Endothelial cell of umbilical vein (primary cell): Measurements from ENCODE around the gene ETV6. TPM values are rescaled to one million over a fixed set of nuclear protein-coding genes. Genes with fewer than 3 reads are reported as not detected.

Experiments
- BruUV-seq: library from RNA; stranded (reverse); fragments of 400-500 nt; replicated peaks from 2 replicates; lab custom pipeline; 2021; lab: Mats Ljungman, UMichigan
- CTCF ChIA-PET: fragments of 300-600, 350-600 bp; sonication (Branson Sonifier 250); formaldehyde crosslinking; loops from one replicate; lab custom pipeline; 2021; ENCODE audit warnings: antibody characterized with exemption, inconsistent platforms; lab: Charles Lee
- POLR2A ChIA-PET: fragments of 300-600, 350-600 bp; sonication (Branson Sonifier 250); formaldehyde crosslinking; loops from one replicate; lab custom pipeline; 2021; ENCODE audit warnings: antibody characterized with exemption, inconsistent platforms; lab: Charles Lee
- DNase-seq: peaks from one replicate; pipeline ENCODE4 v3.0.0-alpha.2; 2011; ENCODE audit warnings: low read depth, low spot score
- FAIRE-seq: peaks from 2 replicates; lab custom pipeline; 2011; peaks lifted over from hg19 to GRCh38; lab: Jason Lieb, UNC
- H2AFZ ChIP-seq: 2 replicates; pipeline ENCODE4 v1.6.0; 2012; ENCODE audit warnings: low read depth, low read length, control low read depth, inconsistent platforms
- H3K27ac ChIP-seq: 2 replicates; pipeline ENCODE4 v1.5.1; 2011; ENCODE audit warnings: low read depth, mild to moderate bottlenecking, control low read depth, low read length, moderate library complexity; ENCODE audit not compliant: insufficient read depth
- H3K27me3 ChIP-seq, 2 experiments: 2 replicates each; pipeline versions ENCODE4 v1.6.0 to v1.6.1; 2011; ENCODE audit warnings: low read length in 2 of 2, mixed read lengths in 1 of 2; ENCODE audit not compliant: control insufficient read depth in 2 of 2, insufficient read depth in 2 of 2
- H3K36me3 ChIP-seq, 2 experiments: 2 replicates in 1 of 2; 3 replicates in 1 of 2; pipeline ENCODE4 v1.5.1; 2011; ENCODE audit warnings: low read length in 2 of 2, mild to moderate bottlenecking in 1 of 2, moderate library complexity in 1 of 2; ENCODE audit not compliant: control insufficient read depth in 2 of 2, insufficient read depth in 2 of 2; ENCODE audit errors: extremely low read depth in 1 of 2
- H3K4me1 ChIP-seq: 3 replicates; pipeline ENCODE4 v1.5.1; 2011; ENCODE audit warnings: mild to moderate bottlenecking, low read length; ENCODE audit not compliant: control insufficient read depth, insufficient read depth; ENCODE audit errors: extremely low read depth
- H3K4me2 ChIP-seq: 2 replicates; pipeline ENCODE4 v1.6.1; 2011; ENCODE audit warnings: low read length, control low read depth, mixed read lengths; ENCODE audit not compliant: insufficient read depth
- H3K4me3 ChIP-seq, 3 experiments: fragments of 200-600 bp in 1 of 3; sonication (generic), shearing (Covaris generic) in 1 of 3; replicated peaks in 1 of 3; 2 replicates each; pipeline ENCODE4 v1.5.1; 2011 to 2016; ENCODE audit warnings: control low read depth in 3 of 3, low read length in 3 of 3, mild to moderate bottlenecking in 2 of 3, inconsistent platforms in 1 of 3, low read depth in 1 of 3, moderate library complexity in 1 of 3; ENCODE audit not compliant: insufficient read depth in 1 of 3
- H3K79me2 ChIP-seq: 2 replicates; pipeline ENCODE4 v1.6.0; 2012; ENCODE audit warnings: low read length, inconsistent platforms; ENCODE audit not compliant: control insufficient read depth, insufficient read depth
- H3K9ac ChIP-seq: replicated peaks from 2 replicates; pipeline ENCODE3; 2011; ENCODE audit warnings: low read length, control low read depth; ENCODE audit not compliant: insufficient read depth; ENCODE audit errors: extremely low read depth
- H3K9me1 ChIP-seq: replicated peaks from 3 replicates; pipeline ENCODE4 v1.6.0; 2011; ENCODE audit warnings: mild to moderate bottlenecking, low read length; ENCODE audit not compliant: control insufficient read depth, insufficient read depth; ENCODE audit errors: extremely low read depth
- H3K9me3 ChIP-seq: replicated peaks from 2 replicates; pipeline ENCODE4 v1.5.1; 2012; ENCODE audit warnings: low read length, inconsistent platforms; ENCODE audit not compliant: control insufficient read depth, insufficient read depth
- H4K20me1 ChIP-seq: replicated peaks from 2 replicates; pipeline ENCODE3; 2011; ENCODE audit warnings: mild to moderate bottlenecking, low read length; ENCODE audit not compliant: control insufficient read depth, insufficient read depth; ENCODE audit errors: extremely low read depth
- EZH2 ChIP-seq: IDR thresholded peaks from 2 replicates; pipeline ENCODE4 v1.6.1; 2012; ENCODE audit warnings: borderline replicate concordance, low read depth, mild to moderate bottlenecking, moderate library complexity, low read length, inconsistent platforms; ENCODE audit not compliant: severe bottlenecking
- FOS ChIP-seq: IDR thresholded peaks from 2 replicates; pipeline ENCODE4 v1.6.1; 2011; ENCODE audit warnings: mild to moderate bottlenecking, low read length, moderate library complexity, borderline replicate concordance; ENCODE audit not compliant: insufficient read depth
- GATA2 ChIP-seq: IDR thresholded peaks from 2 replicates; pipeline ENCODE4 v1.7.0; 2011; ENCODE audit warnings: low read depth, mild to moderate bottlenecking, moderate library complexity, mixed read lengths, low read length; ENCODE audit not compliant: insufficient read length, insufficient read depth
- JUN ChIP-seq: IDR thresholded peaks from 2 replicates; pipeline ENCODE4 v1.6.1; 2011; ENCODE audit warnings: borderline replicate concordance, low read depth; ENCODE audit not compliant: insufficient read length, insufficient read depth
- MYC ChIP-seq: IDR thresholded peaks from one replicate; pipeline ENCODE4 v1.6.1; 2011; ENCODE audit warnings: mild to moderate bottlenecking, low read depth, low read length
- POLR2A ChIP-seq: IDR thresholded peaks from 2 replicates; pipeline ENCODE4 v1.6.1; 2012; ENCODE audit warnings: low read depth, mild to moderate bottlenecking, control low read depth, low read length
- POLR2AphosphoS5 ChIP-seq: IDR thresholded peaks from 2 replicates; pipeline ENCODE4 v1.6.1; 2012; ENCODE audit warnings: low read depth, mild to moderate bottlenecking, control low read depth, low read length, moderate library complexity; ENCODE audit not compliant: insufficient read depth
- dilution Hi-C: fragments of 300-500 bp; cut with MboI; formaldehyde crosslinking; loops from one replicate; pipeline ENCODE4 v1.15.0; 2019; ENCODE audit warnings: low sequenced_read_pairs; ENCODE audit not compliant: extremely low pct_ligation_motif_present
- intact Hi-C: fragments of 100-400 bp; cut with micrococcal nuclease; formaldehyde crosslinking; loops from one replicate; pipeline ENCODE4 v1.10.0; 2022
- polyA plus RNA-seq, 4 experiments: library from polyadenylated mRNA; depleted of rRNA in 3 of 4; stranded (reverse) in 3 of 4; unstranded in 1 of 4; fragments of >200 nt; gene quantifications; 2 replicates each; pipeline versions ENCODE4 v1.2.1 to v1.2.3, GENCODE V29; 2011 to 2012; ENCODE audit warnings: missing spikeins in 1 of 4
- total RNA-seq: library from RNA; stranded (reverse); gene quantifications from 2 replicates; pipeline ENCODE4 v1.2.3, GENCODE V29; 2021
- TF ChIP-seq, protein P1 (sequence below), 2 donors: IDR thresholded peaks; 1 replicate in 1 of 2; 2 replicates in 1 of 2; pipeline ENCODE4 v1.5.1; 2011; ENCODE audit warnings: low read length in 2 of 2, mild to moderate bottlenecking in 2 of 2, moderate library complexity in 2 of 2, control low read depth in 1 of 2, inconsistent platforms in 1 of 2, low read depth in 1 of 2; ENCODE audit not compliant: insufficient read depth in 1 of 2; ENCODE audit errors: extremely low read depth in 1 of 2
- TF ChIP-seq, protein P2 (sequence below): IDR thresholded peaks from 2 replicates; pipeline ENCODE4 v1.6.1; 2011; ENCODE audit not compliant: insufficient read depth, insufficient read length

The ETV6 gene
- total and polyA plus RNA-seq, 2 donors (not counting 3 experiments of a cell fraction or from before 2014, with no cell fraction given), result 15.9 to 57.1 TPM

DNA sequence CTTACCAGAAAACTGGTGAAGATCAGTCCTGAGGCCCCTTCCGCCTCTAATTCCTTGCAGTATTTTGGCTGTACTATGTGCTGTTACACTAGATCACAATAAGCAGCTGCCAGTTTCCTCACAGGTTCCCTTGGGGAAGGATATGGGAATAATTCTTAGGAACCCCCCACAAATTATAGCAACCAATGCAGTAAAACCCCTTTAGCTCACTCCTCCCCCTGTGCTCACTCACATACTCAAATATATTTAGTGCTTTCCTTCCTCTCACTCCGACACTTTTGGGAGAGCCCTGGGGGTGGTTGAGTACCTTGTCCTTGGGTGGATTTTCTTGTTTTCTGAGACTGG, 162.7 kb downstream of the ETV6 start:
- no peak overlapping the region for H2AFZ ChIP-seq
- ChIA-PET CTCF (interaction anchor here (0.7 to 5.1 kb wide), 12 partner anchors 11 to 231 kb away, joined by 3 to 46 read pairs (median 3); partner anchors contain the start of gene ETV6), POLR2A (interaction anchor here (1.1 kb wide), 1 partner anchor 87 kb away, joined by 3 read pairs; no protein-coding TSS in a partner anchor)
- no TSS peak for BruUV-seq
- H3K79me2 ChIP-seq, result peaks cover 7% of the 10 kb centered on the region
- H3K4me1 ChIP-seq, result peaks cover 35% of the 10 kb centered on the region
- no peaks in the 10 kb centered on the region for H3K27me3 ChIP-seq
- FAIRE-seq (no peak), DNase-seq (no peak)
- H3K9ac ChIP-seq, result peak overlapping the region; percentile 48
- H3K9me3 ChIP-seq, result no peaks in the 10 kb centered on the region
- H3K4me2 ChIP-seq, result peak overlapping the region; percentile 60
- peak overlapping the region in 1 of 3 experiments; percentile 29 for H3K4me3 ChIP-seq
- no peaks in the 10 kb centered on the region for H4K20me1 ChIP-seq
- TF ChIP-seq MYC (no peak), POLR2AphosphoS5 (no peak), GATA2 (no peak), FOS (no peak), EZH2 (no peak), JUN (no peak), POLR2A (no peak)
- TF ChIP-seq, protein P1, sequence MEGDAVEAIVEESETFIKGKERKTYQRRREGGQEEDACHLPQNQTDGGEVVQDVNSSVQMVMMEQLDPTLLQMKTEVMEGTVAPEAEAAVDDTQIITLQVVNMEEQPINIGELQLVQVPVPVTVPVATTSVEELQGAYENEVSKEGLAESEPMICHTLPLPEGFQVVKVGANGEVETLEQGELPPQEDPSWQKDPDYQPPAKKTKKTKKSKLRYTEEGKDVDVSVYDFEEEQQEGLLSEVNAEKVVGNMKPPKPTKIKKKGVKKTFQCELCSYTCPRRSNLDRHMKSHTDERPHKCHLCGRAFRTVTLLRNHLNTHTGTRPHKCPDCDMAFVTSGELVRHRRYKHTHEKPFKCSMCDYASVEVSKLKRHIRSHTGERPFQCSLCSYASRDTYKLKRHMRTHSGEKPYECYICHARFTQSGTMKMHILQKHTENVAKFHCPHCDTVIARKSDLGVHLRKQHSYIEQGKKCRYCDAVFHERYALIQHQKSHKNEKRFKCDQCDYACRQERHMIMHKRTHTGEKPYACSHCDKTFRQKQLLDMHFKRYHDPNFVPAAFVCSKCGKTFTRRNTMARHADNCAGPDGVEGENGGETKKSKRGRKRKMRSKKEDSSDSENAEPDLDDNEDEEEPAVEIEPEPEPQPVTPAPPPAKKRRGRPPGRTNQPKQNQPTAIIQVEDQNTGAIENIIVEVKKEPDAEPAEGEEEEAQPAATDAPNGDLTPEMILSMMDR (IDR thresholded peaks at IDR 0.05; ENCODE audit: extremely low read depth in 1 of 2, insufficient read depth in 1 of 2, low read depth in 1 of 2, low read length in 2 of 2), result no peak
- TF ChIP-seq, protein P2, sequence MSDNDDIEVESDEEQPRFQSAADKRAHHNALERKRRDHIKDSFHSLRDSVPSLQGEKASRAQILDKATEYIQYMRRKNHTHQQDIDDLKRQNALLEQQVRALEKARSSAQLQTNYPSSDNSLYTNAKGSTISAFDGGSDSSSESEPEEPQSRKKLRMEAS, result no peak
- H3K36me3 ChIP-seq, result no peaks in the 10 kb centered on the region
- intact Hi-C loops (loop anchor here (1.0 to 5.0 kb wide), 5 partner anchors 10 to 230 kb away; no protein-coding TSS in a partner anchor), dilution Hi-C loops (no loop called here)
- no peaks in the 10 kb centered on the region for H3K9me1 ChIP-seq
- H3K27ac ChIP-seq, result peak overlapping the region; percentile 77
